HepG2 (cell line): ENCODE measurements around the gene MCMBP. TPM values are rescaled to one million over a fixed set of nuclear protein-coding genes. Genes with fewer than 3 reads are reported as not detected.
"Not testable (repeated sequence)": the region's sequence is repeated elsewhere in the genome, so short reads cannot be mapped to it uniquely, and the experiment has no call there.

Experiments used
- ATAC-seq: fragments of 200-7000 bp; cut with Tn5 transposase; 3 replicates; pipeline ENCODE4 v1.9.1; 2020; ENCODE audit warnings: mild to moderate bottlenecking, moderate library complexity
- BruUV-seq: library from RNA; stranded (reverse); fragments of 400-500 nt; replicated peaks from 2 replicates; lab custom pipeline; 2021; lab: Mats Ljungman, UMichigan
- CTCF ChIA-PET: fragments of 300-600 bp; formaldehyde crosslinking; extraction: SDS; loops from one replicate; lab custom pipeline; 2021; ENCODE audit warnings: low total read pairs, inconsistent platforms, low intra/inter-chr PET ratio; lab: Yijun Ruan, JAX
- POLR2A ChIA-PET: fragments of 350-600 bp; sonication (Branson Sonifier 250); formaldehyde crosslinking; loops from one replicate; lab custom pipeline; 2020; ENCODE audit warnings: antibody characterized with exemption, inconsistent platforms; lab: Yijun Ruan, JAX
- DNase-seq: peaks from one replicate; pipeline ENCODE4 v3.0.0-alpha.2; 2015; ENCODE audit warnings: low spot score
- FAIRE-seq: peaks from 3 replicates; lab custom pipeline; 2011; peaks lifted over from hg19 to GRCh38; lab: Jason Lieb, UNC
- H2AFZ ChIP-seq: one replicate; pipeline ENCODE4 v1.6.1; 2011; ENCODE audit warnings: low read length, inconsistent platforms
- H3K27ac ChIP-seq: fragments of 300-600 bp; 3 replicates; pipeline ENCODE4 v1.8.0; 2011; ENCODE audit warnings: mixed run types, mild to moderate bottlenecking, mixed read lengths, low read length, inconsistent platforms; ENCODE audit not compliant: insufficient read depth; ENCODE audit errors: extremely low read length
- H3K27me3 ChIP-seq, 2 experiments: fragments of 200-600 bp in 1 of 2; 2 replicates in 1 of 2; 3 replicates in 1 of 2; pipeline versions ENCODE4 v1.6.0 to v1.8.0; 2011; ENCODE audit warnings: low read length in 2 of 2, mild to moderate bottlenecking in 2 of 2, moderate library complexity in 2 of 2, inconsistent platforms in 1 of 2; ENCODE audit not compliant: insufficient read depth in 2 of 2, control insufficient read depth in 1 of 2
- H3K36me3 ChIP-seq, 2 experiments: fragments of 200-600 bp in 1 of 2; replicated peaks in 1 of 2; 2 replicates in 1 of 2; 3 replicates in 1 of 2; pipeline versions ENCODE4 v1.5.1 to v1.8.0; 2011; ENCODE audit warnings: low read length in 2 of 2, inconsistent platforms in 1 of 2; ENCODE audit not compliant: insufficient read depth in 2 of 2, control insufficient read depth in 1 of 2
- H3K4me1 ChIP-seq: 2 replicates; pipeline ENCODE4 v1.5.1; 2012; ENCODE audit warnings: low read length, inconsistent platforms; ENCODE audit not compliant: insufficient read depth
- H3K4me2 ChIP-seq: 2 replicates; pipeline ENCODE4 v1.6.0; 2011; ENCODE audit warnings: low read depth, low read length, inconsistent platforms
- H3K4me3 ChIP-seq, 3 experiments: fragments of 200-600 bp in 1 of 3; sonication (generic), shearing (Covaris generic) in 1 of 3; replicated peaks in 1 of 3; 2 replicates each; pipeline ENCODE4 v1.5.1; 2011 to 2016; ENCODE audit warnings: low read length in 3 of 3, inconsistent platforms in 2 of 3, low read depth in 2 of 3, mild to moderate bottlenecking in 2 of 3, control low read depth in 1 of 3, mixed read lengths in 1 of 3; ENCODE audit not compliant: insufficient read depth in 1 of 3
- H3K79me2 ChIP-seq: one replicate; pipeline ENCODE4 v1.6.1; 2011; ENCODE audit warnings: low read length, inconsistent platforms; ENCODE audit not compliant: insufficient read depth
- H3K9ac ChIP-seq: 2 replicates; pipeline ENCODE4 v1.6.0; 2011; ENCODE audit warnings: mild to moderate bottlenecking, low read depth, low read length, inconsistent platforms; ENCODE audit not compliant: insufficient read depth
- H3K9me3 ChIP-seq: 2 replicates; pipeline ENCODE4 v1.5.1; 2012; ENCODE audit warnings: mild to moderate bottlenecking, low read length
- H4K20me1 ChIP-seq: 2 replicates; pipeline ENCODE4 v1.6.0; 2011; ENCODE audit warnings: inconsistent platforms, mild to moderate bottlenecking, low read length, moderate library complexity; ENCODE audit not compliant: insufficient read depth
- AKAP8 ChIP-seq: sonication (generic); formaldehyde crosslinking; IDR thresholded peaks from 2 replicates; pipeline ENCODE4 v1.5.1; 2020; ENCODE audit warnings: mild to moderate bottlenecking, missing genetic modification reagents
- FOXA1 ChIP-seq, 2 experiments: fragments of 450-650 bp in 1 of 2; sonication (generic) in 1 of 2; formaldehyde crosslinking in 1 of 2; IDR thresholded peaks; 2 replicates each; pipeline versions ENCODE4 v1.4.0 to v1.6.1; 2016 to 2020; ENCODE audit warnings: missing genetic modification reagents in 1 of 2
- NCOA2 ChIP-seq: sonication (generic); formaldehyde crosslinking; IDR thresholded peaks from 2 replicates; pipeline ENCODE4 v1.8.0; 2022; ENCODE audit warnings: inconsistent platforms
- SNAPC2 ChIP-seq: sonication (generic); formaldehyde crosslinking; IDR thresholded peaks from 2 replicates; pipeline ENCODE4 v1.8.1; 2022; ENCODE audit warnings: mild to moderate bottlenecking, missing genetic modification reagents
- ZMAT3 ChIP-seq: sonication (generic); formaldehyde crosslinking; conservative IDR thresholded peaks from 2 replicates; pipeline ENCODE4 v1.7.0; 2021; ENCODE audit warnings: missing genetic modification reagents
- ZNF121 ChIP-seq: sonication (generic); formaldehyde crosslinking; IDR thresholded peaks from 2 replicates; pipeline ENCODE4 v1.5.0; 2020; ENCODE audit warnings: mild to moderate bottlenecking, missing genetic modification reagents
- ZNF335 ChIP-seq: sonication (generic); formaldehyde crosslinking; IDR thresholded peaks from 2 replicates; pipeline ENCODE4 v1.4.0; 2020; ENCODE audit warnings: missing genetic modification reagents
- ZNF792 ChIP-seq: IDR thresholded peaks from 2 replicates; pipeline ENCODE4 v1.6.1; 2016
- ZNF816 ChIP-seq: sonication (generic); formaldehyde crosslinking; IDR thresholded peaks from 2 replicates; pipeline ENCODE4 v1.8.0; 2022; ENCODE audit warnings: missing genetic modification reagents, mild to moderate bottlenecking, borderline replicate concordance
- WGBS: methylation state at CpG from one replicate; pipeline ENCODE4 v1.1.6; 2017; ENCODE audit warnings: low lambda C conversion rate; 5-methylcytosine and 5-hydroxymethylcytosine counted together
- in situ Hi-C: cut with HindIII; loops from 2 replicates; pipeline ENCODE4 v1.10.0; 2017; ENCODE audit warnings: low pct_unique_long_range_greater_than_20kb; ENCODE audit not compliant: extremely low pct_ligation_motif_present
- intact Hi-C: fragments of 100-400 bp; cut with micrococcal nuclease; formaldehyde crosslinking; loops from one replicate; pipeline ENCODE4 v1.10.0; 2022; ENCODE audit not compliant: unreplicated experiment
- polyA plus RNA-seq, 8 experiments: library from polyadenylated mRNA; depleted of rRNA in 3 of 8; stranded (reverse) in 7 of 8; unstranded in 1 of 8; fragments of >200 nt; fragmentation: Illumina TruSeq in 4 of 8; extraction: Trizol in 4 of 8; gene quantifications; 2 replicates each; pipeline versions ENCODE4 v1.2.1 to v1.2.3, GENCODE V29; 2011 to 2016; ENCODE audit warnings: low read depth in 4 of 8, missing spikeins in 1 of 8, mixed read lengths in 1 of 8; ENCODE audit not compliant: insufficient read depth in 1 of 8
- total RNA-seq, 5 experiments: library from RNA; depleted of rRNA; stranded (reverse); fragments of >200 nt; fragmentation: Illumina TruSeq; extraction: Trizol; gene quantifications; 2 replicates each; pipeline ENCODE4 v1.2.3, GENCODE V29; 2016; ENCODE audit warnings: low read depth in 1 of 5
- TF ChIP-seq, protein P1 (sequence below): conservative IDR thresholded peaks from 2 replicates; pipeline ENCODE4 v1.6.1; 2018; ENCODE audit warnings: missing genetic modification reagents
- TF ChIP-seq, protein P2 (sequence below): IDR thresholded peaks from 2 replicates; pipeline ENCODE4 v1.6.1; 2016; ENCODE audit warnings: low read depth

Gene MCMBP
- total and polyA plus RNA-seq, 2 of the 13 experiments (the other 11 are each of a cell fraction or from before 2014, with no cell fraction given): 35.7 to 62.4 TPM

DNA sequence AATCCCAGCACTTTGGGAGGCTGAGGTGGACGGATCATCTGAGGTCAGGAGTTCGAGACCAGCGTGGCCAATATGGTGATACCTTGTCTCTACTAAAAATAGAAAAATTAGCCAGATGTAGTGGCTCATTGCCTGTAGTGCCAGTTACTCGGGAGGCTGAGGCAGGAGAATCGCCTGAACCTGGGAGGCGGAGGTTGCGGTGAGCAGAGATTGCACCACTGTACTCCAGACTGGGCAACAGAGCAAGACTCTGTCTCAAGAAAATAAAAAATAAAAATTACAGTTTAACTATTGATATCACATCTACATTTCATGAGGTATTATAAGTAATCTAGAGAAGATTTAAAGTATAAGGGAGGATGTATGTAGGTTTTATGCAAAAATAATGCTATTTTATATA lies 35.1 kb upstream of the MCMBP start:
- H3K79me2 ChIP-seq, H3K4me1 ChIP-seq, intact Hi-C loops, ATAC-seq, in situ Hi-C loops, FAIRE-seq, H4K20me1 ChIP-seq, H3K27me3 ChIP-seq, BruUV-seq, CTCF ChIA-PET, H3K27ac ChIP-seq, H3K4me2 ChIP-seq, H3K9me3 ChIP-seq, H2AFZ ChIP-seq, POLR2A ChIA-PET, H3K9ac ChIP-seq, H3K4me3 ChIP-seq, DNase-seq: not testable (repeated sequence)
- H3K36me3 ChIP-seq: peaks cover 13 to 55% of the 10 kb centered on the region in 2 experiments
- 96% methylated on average over 7 of the region's 7 CpGs for WGBS
- peak; percentile 66; the same call in 1 of the 2 replicates for TF ChIP-seq ZNF121

DNA sequence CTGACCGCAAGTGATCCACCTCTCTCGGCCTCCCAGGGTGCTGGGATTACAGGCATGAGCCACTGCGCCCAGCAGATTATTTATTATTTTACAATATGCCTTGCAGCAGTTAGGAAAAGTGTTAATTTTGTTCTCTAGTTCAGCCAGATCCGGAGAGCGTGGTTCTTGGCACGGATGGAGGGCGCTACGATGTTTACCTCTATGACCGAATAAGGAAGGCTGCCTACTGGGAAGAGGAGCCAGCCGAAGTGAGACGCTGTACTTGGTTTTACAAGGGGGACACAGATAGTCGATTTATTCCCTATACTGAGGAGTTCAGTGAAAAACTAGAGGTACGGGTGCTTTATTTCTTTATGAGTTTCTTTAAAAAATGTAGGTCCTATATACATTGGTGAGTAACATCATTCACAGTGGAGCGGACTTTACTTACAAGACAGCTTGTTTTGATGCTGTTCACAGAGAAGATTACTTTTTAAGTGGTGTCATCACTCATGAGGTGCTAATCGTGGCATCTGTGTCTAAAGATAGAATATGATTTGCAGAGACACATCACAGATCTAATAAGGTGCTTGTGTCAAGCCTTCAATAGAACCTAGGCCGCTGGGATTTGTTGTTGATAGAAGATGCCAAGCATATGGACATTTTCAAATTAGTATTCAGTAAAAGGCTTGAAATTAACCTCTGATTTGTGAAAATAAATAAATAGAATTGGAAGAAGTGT lies 31.5 kb upstream of the MCMBP start:
- Histone ChIP-seq H4K20me1 (0 out of 2 replicates have a peak, but pooled peaks cover 3% of the 10 kb centered on the region), H3K36me3 (peaks cover 13 to 51% of the 10 kb centered on the region in 2 experiments), H3K27ac (no peak overlapping the region), H3K27me3 (no peaks in the 10 kb centered on the region), H3K4me1 (peaks cover 13% of the 10 kb centered on the region), H3K4me2 (no peak overlapping the region), H3K4me3 (no peak overlapping the region), H2AFZ (no peak overlapping the region), H3K9ac (no peak overlapping the region), H3K9me3 (no peaks in the 10 kb centered on the region), H3K79me2 (peaks cover 35% of the 10 kb centered on the region)
- CTCF ChIA-PET: no interaction called here
- DNase-seq (no peak), ATAC-seq (no peak), FAIRE-seq (no peak)
- TF ChIP-seq FOXA1 (IDR thresholded peaks at IDR 0.05): no peak
- no peak for TF ChIP-seq FOXA1 (CRISPR knock-in tag; IDR thresholded peaks at IDR 0.05)
- TF ChIP-seq NCOA2 (CRISPR knock-in tag): no peak
- no peak for TF ChIP-seq AKAP8
- no peak for TF ChIP-seq ZMAT3 (CRISPR knock-in tag)
- no peak for TF ChIP-seq ZNF792 (CRISPR knock-in tag)
- TF ChIP-seq, protein P1, sequence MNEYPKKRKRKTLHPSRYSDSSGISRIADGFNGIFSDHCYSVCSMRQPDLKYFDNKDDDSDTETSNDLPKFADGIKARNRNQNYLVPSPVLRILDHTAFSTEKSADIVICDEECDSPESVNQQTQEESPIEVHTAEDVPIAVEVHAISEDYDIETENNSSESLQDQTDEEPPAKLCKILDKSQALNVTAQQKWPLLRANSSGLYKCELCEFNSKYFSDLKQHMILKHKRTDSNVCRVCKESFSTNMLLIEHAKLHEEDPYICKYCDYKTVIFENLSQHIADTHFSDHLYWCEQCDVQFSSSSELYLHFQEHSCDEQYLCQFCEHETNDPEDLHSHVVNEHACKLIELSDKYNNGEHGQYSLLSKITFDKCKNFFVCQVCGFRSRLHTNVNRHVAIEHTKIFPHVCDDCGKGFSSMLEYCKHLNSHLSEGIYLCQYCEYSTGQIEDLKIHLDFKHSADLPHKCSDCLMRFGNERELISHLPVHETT (CRISPR knock-in tag): no peak
- TF ChIP-seq ZNF335 (CRISPR knock-in tag): no peak
- TF ChIP-seq SNAPC2: no peak
- no peak for TF ChIP-seq ZNF816
- TF ChIP-seq, protein P2, sequence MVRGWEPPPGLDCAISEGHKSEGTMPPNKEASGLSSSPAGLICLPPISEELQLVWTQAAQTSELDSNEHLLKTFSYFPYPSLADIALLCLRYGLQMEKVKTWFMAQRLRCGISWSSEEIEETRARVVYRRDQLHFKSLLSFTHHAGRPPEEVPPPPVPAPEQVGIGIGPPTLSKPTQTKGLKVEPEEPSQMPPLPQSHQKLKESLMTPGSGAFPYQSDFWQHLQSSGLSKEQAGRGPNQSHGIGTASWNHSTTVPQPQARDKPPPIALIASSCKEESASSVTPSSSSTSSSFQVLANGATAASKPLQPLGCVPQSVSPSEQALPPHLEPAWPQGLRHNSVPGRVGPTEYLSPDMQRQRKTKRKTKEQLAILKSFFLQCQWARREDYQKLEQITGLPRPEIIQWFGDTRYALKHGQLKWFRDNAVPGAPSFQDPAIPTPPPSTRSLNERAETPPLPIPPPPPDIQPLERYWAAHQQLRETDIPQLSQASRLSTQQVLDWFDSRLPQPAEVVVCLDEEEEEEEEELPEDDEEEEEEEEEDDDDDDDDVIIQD: no peak
- no TSS peak for BruUV-seq
- in situ Hi-C loops (no loop called here), intact Hi-C loops (no loop called here)
- POLR2A ChIA-PET: no interaction called here
- WGBS: 97% methylated on average over 16 of the region's 16 CpGs
